Fibroblast of skin of right quadriceps (primary cell): Measurements from ENCODE around the gene RNF150.
"Not testable (repeated sequence)": the region's sequence is repeated elsewhere in the genome, so short reads cannot be mapped to it uniquely, and the experiment has no call there.

ENCODE experiments used
- DNase-seq: peaks from one replicate; pipeline ENCODE4 v3.0.0-alpha.2; 2013

RNF150 gene

GRCh38 chr4:140856621-140857062, 276.6 kb downstream of the RNF150 start:
- DNase-seq, result peak; percentile 61

- DNase-seq, result no peak
Observed at GRCh38 chr4:140854168-140854567, 279.1 kb downstream of the RNF150 start.

GRCh38 chr4:140851804-140852203, 281.5 kb downstream of the RNF150 start:
- no peak for DNase-seq

GRCh38 chr4:140851032-140851636, 282.1 kb downstream of the RNF150 start:
- peak; percentile 62 for DNase-seq

- DNase-seq, result no peak
Observed at GRCh38 chr4:140849526-140849925, 283.7 kb downstream of the RNF150 start.

GRCh38 chr4:140846736-140847135, 286.5 kb downstream of the RNF150 start:
- DNase-seq, result no peak

- no peak for DNase-seq
Observed at GRCh38 chr4:140844061-140844460, 289.2 kb downstream of the RNF150 start.

- no peak for DNase-seq
Observed at GRCh38 chr4:140841186-140841585, 292.1 kb downstream of the RNF150 start.

GRCh38 chr4:140839888-140840790, 293.1 kb downstream of the RNF150 start:
- DNase-seq, result no peak

GRCh38 chr4:140839406-140839805, 293.9 kb downstream of the RNF150 start:
- DNase-seq, result no peak

GRCh38 chr4:140837736-140838135, 295.5 kb downstream of the RNF150 start:
- DNase-seq, result no peak

GRCh38 chr4:140834839-140835495, 298.3 kb downstream of the RNF150 start:
- DNase-seq, result no peak

GRCh38 chr4:140833280-140833679, 300.0 kb downstream of the RNF150 start:
- no peak for DNase-seq

GRCh38 chr4:140829825-140830224, 303.4 kb downstream of the RNF150 start:
- no peak for DNase-seq

- DNase-seq, result no peak
Observed at GRCh38 chr4:140826701-140827027, 306.6 kb downstream of the RNF150 start.

GRCh38 chr4:140820520-140820919, 312.7 kb downstream of the RNF150 start:
- DNase-seq, result not testable (repeated sequence)

GRCh38 chr4:140819610-140820009, 313.7 kb downstream of the RNF150 start:
- no peak for DNase-seq

- DNase-seq, result no peak
Observed at GRCh38 chr4:140818433-140818832, 314.8 kb downstream of the RNF150 start.

- no peak for DNase-seq
Observed at GRCh38 chr4:140816806-140817510, 316.3 kb downstream of the RNF150 start.

- DNase-seq, result no peak
Observed at GRCh38 chr4:140813804-140814203, 319.5 kb downstream of the RNF150 start.

GRCh38 chr4:140812916-140813315, 320.4 kb downstream of the RNF150 start:
- DNase-seq, result no peak

- DNase-seq, result no peak
Observed at GRCh38 chr4:140811429-140811828, 321.8 kb downstream of the RNF150 start.

GRCh38 chr4:140810591-140811169, 322.6 kb downstream of the RNF150 start:
- DNase-seq, result not testable (repeated sequence)
